GM12865 (cell line): ENCODE measurements around the gene RASGRF2.

Source experiments
- DNase-seq: peaks from one replicate; pipeline ENCODE4 v3.0.0; 2010; ENCODE audit warnings: low read depth
- H3K4me3 ChIP-seq: 2 replicates; pipeline ENCODE4 v1.5.1; 2011; ENCODE audit warnings: mild to moderate bottlenecking, low read depth, low read length, control low read depth
- CTCF ChIP-seq: IDR thresholded peaks from 2 replicates; pipeline ENCODE4 v1.5.1; 2011; ENCODE audit warnings: low read length, control low read depth, low read depth, inconsistent platforms; ENCODE audit not compliant: insufficient read depth; ENCODE audit errors: missing control alignments

Gene RASGRF2

GRCh38 chr5:81234801-81235200 lies 274.6 kb downstream of the RASGRF2 start:
- no peak for TF ChIP-seq CTCF
- DNase-seq: no peak
- H3K4me3 ChIP-seq: no peak overlapping the region

GRCh38 chr5:81235287-81236072 lies 275.3 kb downstream of the RASGRF2 start:
- DNase-seq: no peak
- no peak overlapping the region for H3K4me3 ChIP-seq
- no peak for TF ChIP-seq CTCF

- DNase-seq: no peak
- no peak overlapping the region for H3K4me3 ChIP-seq
- no peak for TF ChIP-seq CTCF
Observed at GRCh38 chr5:81238460-81238859, 278.3 kb downstream of the RASGRF2 start.

GRCh38 chr5:81239613-81240012 lies 279.4 kb downstream of the RASGRF2 start:
- no peak for DNase-seq
- no peak overlapping the region for H3K4me3 ChIP-seq
- no peak for TF ChIP-seq CTCF

- TF ChIP-seq CTCF: no peak
- DNase-seq: no peak
- no peak overlapping the region for H3K4me3 ChIP-seq
Observed at GRCh38 chr5:81241001-81241400, 280.8 kb downstream of the RASGRF2 start.

- TF ChIP-seq CTCF: no peak
- H3K4me3 ChIP-seq: no peak overlapping the region
- DNase-seq: peak; percentile 23
Observed at GRCh38 chr5:81241961-81242648, 281.9 kb downstream of the RASGRF2 start.
